HG03139 (cell line): Measurements from ENCODE around the gene SFMBT2.
"Not testable (repeated sequence)": the region's sequence is repeated elsewhere in the genome, so short reads cannot be mapped to it uniquely, and the experiment has no call there.

Source experiments
- ATAC-seq: cut with Tn5 transposase; IDR thresholded peaks from one replicate; pipeline ENCODE4 v1.9.1; 2021; ENCODE audit not compliant: unreplicated experiment

SFMBT2 gene

GRCh38 chr10:7302392-7302906 lies 108.4 kb downstream of the SFMBT2 start:
- no peak for ATAC-seq

GRCh38 chr10:7301006-7301778 lies 109.6 kb downstream of the SFMBT2 start:
- no peak for ATAC-seq

- ATAC-seq, result no peak
Measured at GRCh38 chr10:7300384-7300971, 110.4 kb downstream of the SFMBT2 start.

- not testable (repeated sequence) for ATAC-seq
Measured at GRCh38 chr10:7299601-7300325, 111.1 kb downstream of the SFMBT2 start.

GRCh38 chr10:7298495-7298894 lies 112.3 kb downstream of the SFMBT2 start:
- ATAC-seq, result no peak

GRCh38 chr10:7297094-7297493 lies 113.7 kb downstream of the SFMBT2 start:
- ATAC-seq, result no peak

- ATAC-seq, result no peak
Measured at GRCh38 chr10:7296648-7297047, 114.2 kb downstream of the SFMBT2 start.

- no peak for ATAC-seq
Measured at GRCh38 chr10:7296076-7296475, 114.8 kb downstream of the SFMBT2 start.

- no peak for ATAC-seq
Measured at GRCh38 chr10:7293378-7293920, 117.4 kb downstream of the SFMBT2 start.

GRCh38 chr10:7291487-7292270 lies 119.2 kb downstream of the SFMBT2 start:
- no peak for ATAC-seq

GRCh38 chr10:7288060-7288690 lies 122.7 kb downstream of the SFMBT2 start:
- no peak for ATAC-seq

- ATAC-seq, result no peak
Measured at GRCh38 chr10:7287377-7287776, 123.5 kb downstream of the SFMBT2 start.

GRCh38 chr10:7285522-7286322 lies 125.1 kb downstream of the SFMBT2 start:
- no peak for ATAC-seq

- no peak for ATAC-seq
Measured at GRCh38 chr10:7283246-7283645, 127.6 kb downstream of the SFMBT2 start.

GRCh38 chr10:7282457-7282856 lies 128.4 kb downstream of the SFMBT2 start:
- ATAC-seq, result no peak

GRCh38 chr10:7281429-7281828 lies 129.4 kb downstream of the SFMBT2 start:
- ATAC-seq, result no peak

- no peak for ATAC-seq
Measured at GRCh38 chr10:7279303-7279702, 131.5 kb downstream of the SFMBT2 start.

GRCh38 chr10:7277867-7278266 lies 133.0 kb downstream of the SFMBT2 start:
- no peak for ATAC-seq

- ATAC-seq, result no peak
Measured at GRCh38 chr10:7277432-7277831, 133.4 kb downstream of the SFMBT2 start.
